Adipocyte (in vitro differentiated cells): ENCODE data around the gene CHRM5.

Experiments
- DNase-seq: peaks from one replicate; pipeline ENCODE4 v3.0.0-alpha.2; 2015; ENCODE audit warnings: low read depth
- H3K27me3 ChIP-seq: replicated peaks from 2 replicates; pipeline ENCODE4 v1.7.0; 2013; ENCODE audit warnings: mild to moderate bottlenecking, low read length, moderate library complexity; ENCODE audit not compliant: control insufficient read depth, insufficient read depth
- H3K36me3 ChIP-seq: 2 replicates; pipeline ENCODE4 v1.7.0; 2013; ENCODE audit warnings: low read length, mild to moderate bottlenecking, moderate library complexity; ENCODE audit not compliant: control insufficient read depth, insufficient read depth, severe bottlenecking
- H3K4me1 ChIP-seq: 2 replicates; pipeline ENCODE4 v1.7.0; 2013; ENCODE audit warnings: mild to moderate bottlenecking, low read length, moderate library complexity; ENCODE audit not compliant: control insufficient read depth, insufficient read depth
- H3K4me3 ChIP-seq: 2 replicates; pipeline ENCODE4 v1.7.0; 2013; ENCODE audit warnings: mild to moderate bottlenecking, low read length, moderate library complexity
- H3K9ac ChIP-seq: 2 replicates; pipeline ENCODE4 v1.7.0; 2013; ENCODE audit warnings: mild to moderate bottlenecking, low read length, moderate library complexity
- H3K9me3 ChIP-seq: 2 replicates; pipeline ENCODE4 v1.7.0; 2013; ENCODE audit warnings: mild to moderate bottlenecking, low read length, moderate library complexity; ENCODE audit not compliant: control insufficient read depth

Gene CHRM5

GRCh38 chr15:33960549-33960935, 7.8 kb upstream of the CHRM5 start:
- Histone ChIP-seq H3K9me3 (no peaks in the 10 kb centered on the region), H3K27me3 (no peaks in the 10 kb centered on the region), H3K36me3 (no peaks in the 10 kb centered on the region), H3K4me1 (peaks cover 4% of the 10 kb centered on the region), H3K9ac (no peak overlapping the region), H3K4me3 (no peak overlapping the region)
- no peak for DNase-seq

- H3K9me3 ChIP-seq, result no peaks in the 10 kb centered on the region
- no peak overlapping the region for H3K9ac ChIP-seq
- H3K4me1 ChIP-seq, result peaks cover 4% of the 10 kb centered on the region
- peak; percentile 46 for DNase-seq
- no peaks in the 10 kb centered on the region for H3K27me3 ChIP-seq
- no peaks in the 10 kb centered on the region for H3K36me3 ChIP-seq
- no peak overlapping the region for H3K4me3 ChIP-seq
Measured at GRCh38 chr15:33963831-33964664, 4.2 kb upstream of the CHRM5 start.

- no peaks in the 10 kb centered on the region for H3K9me3 ChIP-seq
- H3K9ac ChIP-seq, result no peak overlapping the region
- no peak for DNase-seq
- H3K4me3 ChIP-seq, result no peak overlapping the region
- no peaks in the 10 kb centered on the region for H3K36me3 ChIP-seq
- peaks cover 4% of the 10 kb centered on the region for H3K4me1 ChIP-seq
- no peaks in the 10 kb centered on the region for H3K27me3 ChIP-seq
Measured at GRCh38 chr15:33964665-33965040, 3.6 kb upstream of the CHRM5 start.

DNA sequence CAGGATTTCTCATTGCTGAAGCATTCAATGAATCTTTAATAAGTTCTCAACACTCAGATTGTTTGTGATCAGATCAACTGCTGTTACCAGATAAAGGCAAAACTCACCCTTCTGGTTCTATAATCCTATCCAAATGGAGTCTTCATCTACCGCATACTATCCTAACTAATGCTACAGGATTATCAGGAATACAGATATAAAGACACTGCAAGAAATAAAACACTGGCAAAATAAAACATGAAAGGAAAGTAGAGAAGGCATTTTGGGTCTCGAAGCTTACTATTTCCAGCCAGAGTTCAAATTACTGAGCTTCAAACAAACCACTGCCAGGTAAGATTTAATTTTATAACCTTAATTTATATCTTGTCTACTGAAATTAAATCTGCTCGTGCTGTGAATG, 524 bp downstream of the CHRM5 start:
- no peak for DNase-seq
- H3K36me3 ChIP-seq, result no peaks in the 10 kb centered on the region
- no peak overlapping the region for H3K4me3 ChIP-seq

GRCh38 chr15:33971811-33972210, 3.5 kb downstream of the CHRM5 start:
- Histone ChIP-seq H3K27me3 (no peaks in the 10 kb centered on the region), H3K4me3 (no peak overlapping the region), H3K9ac (no peak overlapping the region), H3K4me1 (peaks cover 6% of the 10 kb centered on the region), H3K9me3 (no peaks in the 10 kb centered on the region), H3K36me3 (no peaks in the 10 kb centered on the region)
- DNase-seq, result no peak

More for the DNA sequence above, 524 bp downstream of the CHRM5 start:
- no peaks in the 10 kb centered on the region for H3K27me3 ChIP-seq
- peaks cover 4% of the 10 kb centered on the region for H3K4me1 ChIP-seq
- H3K9me3 ChIP-seq, result no peaks in the 10 kb centered on the region
- no peak overlapping the region for H3K9ac ChIP-seq

DNA sequence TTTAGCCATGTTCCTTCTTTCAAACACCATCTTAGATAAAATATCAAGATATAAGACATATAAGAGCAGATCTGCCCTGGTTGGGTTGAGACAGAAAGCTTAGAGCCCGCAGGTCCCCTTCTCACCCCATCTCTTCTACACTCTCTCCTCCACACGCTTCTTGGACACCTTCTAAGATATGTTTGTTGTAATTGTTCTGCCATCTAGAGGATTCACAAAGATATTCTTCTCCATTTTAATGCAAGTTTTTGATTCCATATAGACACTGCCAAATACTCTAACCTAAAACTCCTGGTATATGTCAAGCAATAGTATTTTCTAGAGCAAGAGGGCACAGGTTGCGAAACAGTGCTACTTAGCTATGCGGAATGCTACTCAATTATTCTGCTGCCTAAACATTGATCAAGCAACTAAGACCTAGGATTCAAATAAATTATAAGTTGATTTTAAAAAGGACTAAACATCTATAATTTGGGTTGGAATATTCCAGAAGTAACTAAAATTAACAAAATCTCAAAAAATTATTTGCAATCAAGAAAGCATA, 6.8 kb downstream of the CHRM5 start:
- no peak overlapping the region for H3K9ac ChIP-seq
- H3K27me3 ChIP-seq, result no peaks in the 10 kb centered on the region
- H3K9me3 ChIP-seq, result no peaks in the 10 kb centered on the region
- peaks cover 6% of the 10 kb centered on the region for H3K4me1 ChIP-seq
- no peaks in the 10 kb centered on the region for H3K36me3 ChIP-seq
- H3K4me3 ChIP-seq, result no peak overlapping the region
- peak; percentile 44 for DNase-seq

DNA sequence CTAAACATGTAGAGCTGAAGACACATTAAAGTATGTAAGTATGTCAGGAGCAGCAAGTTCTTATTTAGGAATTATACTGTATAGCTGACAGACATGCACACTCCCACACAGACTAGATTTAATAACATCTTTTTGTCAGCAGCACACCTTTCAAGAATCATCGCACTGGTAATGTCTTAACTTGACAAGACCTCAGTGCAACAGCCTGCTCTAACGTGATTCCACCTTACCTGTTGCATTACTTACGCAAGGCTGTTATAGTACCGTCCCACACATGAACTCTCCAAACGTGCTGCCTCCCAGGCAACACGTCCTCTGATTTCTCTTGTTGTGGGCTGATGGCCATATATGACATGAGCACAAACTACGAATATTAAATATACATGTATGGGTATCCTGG, 11.9 kb downstream of the CHRM5 start:
- no peaks in the 10 kb centered on the region for H3K9me3 ChIP-seq
- DNase-seq, result no peak
- H3K4me3 ChIP-seq, result no peak overlapping the region
- H3K4me1 ChIP-seq, result peaks cover 10% of the 10 kb centered on the region
- H3K36me3 ChIP-seq, result no peaks in the 10 kb centered on the region
- no peak overlapping the region for H3K9ac ChIP-seq
- H3K27me3 ChIP-seq, result no peaks in the 10 kb centered on the region

DNA sequence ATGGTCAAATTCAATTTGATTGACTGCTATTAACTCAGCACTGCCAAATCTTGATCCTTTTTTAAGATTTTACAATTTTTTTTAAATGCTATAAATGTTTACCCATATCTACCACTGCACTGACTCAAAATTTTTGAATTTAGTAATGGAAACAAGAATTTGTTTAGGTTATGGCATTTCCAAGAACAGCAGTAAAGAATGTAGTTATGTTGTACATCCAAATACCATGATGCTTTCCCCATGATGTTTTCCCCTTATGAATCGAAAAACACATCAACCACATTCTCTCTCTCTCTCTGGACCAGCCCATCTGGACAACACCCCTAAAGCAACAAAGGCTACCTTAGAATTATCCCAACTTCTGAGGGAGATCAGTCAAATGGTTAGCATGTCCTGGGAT, 14.2 kb downstream of the CHRM5 start:
- Histone ChIP-seq H3K36me3 (no peaks in the 10 kb centered on the region), H3K27me3 (no peaks in the 10 kb centered on the region), H3K9me3 (no peaks in the 10 kb centered on the region), H3K4me3 (no peak overlapping the region), H3K4me1 (peaks cover 12% of the 10 kb centered on the region), H3K9ac (no peak overlapping the region)
- DNase-seq, result peak; percentile 31

GRCh38 chr15:33985287-33985686, 17.0 kb downstream of the CHRM5 start:
- H3K9me3 ChIP-seq, result no peaks in the 10 kb centered on the region
- DNase-seq, result peak; percentile 88
- no peaks in the 10 kb centered on the region for H3K36me3 ChIP-seq
- no peaks in the 10 kb centered on the region for H3K27me3 ChIP-seq
- H3K4me3 ChIP-seq, result peak overlapping the region; percentile 6
- H3K4me1 ChIP-seq, result peaks cover 12% of the 10 kb centered on the region
- H3K9ac ChIP-seq, result no peak overlapping the region

- DNase-seq, result peak; percentile 31
- H3K36me3 ChIP-seq, result no peaks in the 10 kb centered on the region
- no peaks in the 10 kb centered on the region for H3K9me3 ChIP-seq
- H3K4me3 ChIP-seq, result no peak overlapping the region
- H3K4me1 ChIP-seq, result peaks cover 12% of the 10 kb centered on the region
- H3K9ac ChIP-seq, result no peak overlapping the region
- no peaks in the 10 kb centered on the region for H3K27me3 ChIP-seq
Measured at GRCh38 chr15:33985751-33986150, 17.5 kb downstream of the CHRM5 start.

DNA sequence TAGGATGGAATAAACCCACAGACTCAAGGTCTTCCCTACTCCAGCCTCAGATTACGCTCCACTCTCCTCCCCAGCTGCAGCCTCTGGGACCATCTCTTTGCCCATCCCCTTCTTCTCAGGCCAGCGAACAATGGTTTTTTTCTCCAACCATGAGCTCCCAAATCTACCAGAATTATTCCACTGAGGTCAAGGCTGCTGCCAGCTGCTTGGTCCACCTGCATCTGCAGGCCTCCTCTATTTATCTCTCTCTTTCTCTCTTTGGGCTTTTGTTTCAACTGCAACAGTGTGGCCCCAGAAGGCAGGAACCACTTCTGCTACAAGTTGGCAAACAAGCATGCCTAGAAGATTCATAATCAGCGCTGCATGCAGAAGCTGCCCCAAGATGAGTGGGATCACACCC, 19.1 kb downstream of the CHRM5 start:
- Histone ChIP-seq H3K9me3 (no peaks in the 10 kb centered on the region), H3K4me3 (no peak overlapping the region), H3K36me3 (no peaks in the 10 kb centered on the region), H3K4me1 (peaks cover 12% of the 10 kb centered on the region), H3K27me3 (no peaks in the 10 kb centered on the region), H3K9ac (no peak overlapping the region)
- no peak for DNase-seq
